ENCODE results near the gene CSNK2A2.

CSNK2A2 gene

DNA sequence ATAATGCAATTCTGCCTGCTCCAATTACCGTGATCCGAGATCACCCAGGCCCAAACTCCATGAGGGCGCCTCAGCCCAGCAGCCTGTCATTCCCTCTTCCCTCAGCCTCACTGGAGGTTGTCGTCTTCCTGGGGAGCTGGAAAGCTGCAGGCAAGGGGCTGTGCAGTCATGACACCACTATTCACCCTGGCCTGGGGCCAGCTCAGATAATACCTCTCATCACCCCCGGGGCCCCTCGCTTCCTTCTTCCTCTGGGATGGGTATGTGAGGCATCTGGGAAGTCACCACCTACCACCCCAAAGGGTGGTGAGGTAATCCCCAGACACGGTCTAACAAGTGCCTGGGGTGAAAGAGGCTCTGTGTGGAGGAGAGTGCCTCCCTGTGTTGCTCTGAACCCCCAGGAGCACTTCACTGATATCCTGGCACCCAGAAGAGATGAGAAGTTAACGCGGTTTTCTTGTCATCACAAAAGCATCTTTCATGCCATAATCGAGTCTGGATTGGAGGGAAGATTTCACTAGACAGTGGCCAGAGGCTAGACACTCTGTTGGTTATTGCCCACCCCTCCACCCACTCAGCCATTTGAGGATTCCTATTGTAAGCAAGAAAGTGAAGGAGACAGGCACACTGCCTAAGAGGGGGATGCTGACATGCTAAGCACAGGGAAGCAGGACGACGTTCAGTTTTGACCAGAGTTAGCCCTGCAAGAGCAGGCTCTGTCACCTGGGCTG, 87.2 kb downstream of the CSNK2A2 start:
- DNase-seq (ENCODE audit: low spot score): no peak

DNA sequence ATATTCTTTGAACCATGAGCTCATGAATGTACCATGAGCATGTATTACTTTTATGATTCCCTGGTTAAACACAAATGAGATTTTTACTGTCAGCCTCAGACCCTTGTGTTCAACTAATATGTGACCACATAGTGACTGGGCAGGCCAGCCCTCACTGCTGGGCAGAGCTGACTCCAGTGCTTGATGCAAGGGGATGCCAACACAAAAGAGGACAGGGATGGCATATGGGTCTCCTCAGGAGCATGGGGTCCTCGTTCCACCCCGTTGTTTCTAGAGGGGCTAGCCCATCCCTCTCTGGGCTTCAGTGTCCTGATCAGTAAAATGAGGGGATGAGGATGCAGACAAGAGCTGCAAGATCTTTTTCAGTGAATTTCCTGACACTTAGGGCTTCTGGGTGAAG, 88.0 kb downstream of the CSNK2A2 start:
- no peak for DNase-seq (ENCODE audit: low spot score)

DNA sequence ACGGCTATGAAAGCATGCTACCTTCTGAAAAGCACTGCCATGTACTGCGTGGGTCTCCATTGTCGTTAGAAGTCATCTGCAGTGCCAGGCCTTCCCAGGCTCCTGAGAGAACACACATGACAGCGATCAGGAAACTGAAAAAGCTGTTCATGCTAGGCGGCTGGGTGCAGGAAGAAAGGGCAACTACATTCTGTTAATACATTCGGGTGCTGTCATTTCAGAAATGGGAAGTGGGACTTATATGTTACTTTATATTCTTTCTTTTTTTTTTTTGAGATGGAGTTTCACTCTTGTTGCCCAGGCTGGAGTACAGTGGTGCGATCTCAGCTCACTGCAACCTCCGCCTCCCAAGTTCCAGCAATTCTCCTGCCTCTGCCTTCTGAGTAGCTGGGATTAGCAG, 88.6 kb downstream of the CSNK2A2 start:
- no peak for DNase-seq (ENCODE audit: low spot score)
